Measurements from ENCODE around the gene LMTK3. TPM values are rescaled to one million over a fixed set of nuclear protein-coding genes. Genes with fewer than 3 reads are reported as not detected.

The LMTK3 gene
- total RNA-seq, 1 experiment from 2014 or later: 15.9 TPM

DNA sequence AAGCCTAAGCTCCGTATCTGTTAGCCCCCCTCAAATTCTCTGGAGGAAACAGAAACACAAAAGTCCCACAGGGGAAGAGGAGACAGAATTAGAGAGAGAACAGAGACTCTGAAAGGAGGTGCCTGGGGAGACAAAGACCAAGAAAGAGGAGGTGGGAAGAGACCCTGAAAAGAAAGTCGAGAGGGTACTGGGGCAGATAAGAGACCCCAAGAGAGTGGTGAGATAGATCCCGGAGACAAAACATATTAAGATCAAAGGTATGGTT, 66.8 kb downstream of the LMTK3 start:
- Mint-ChIP-seq H3K27ac (peak overlapping the region; percentile 99), H3K4me1 (peaks cover 18% of the 10 kb centered on the region), H3K36me3 (peaks cover 29% of the 10 kb centered on the region), H3K9me3 (no peaks in the 10 kb centered on the region), H3K4me3 (peak overlapping the region; percentile 93), H3K27me3 (ENCODE audit: low read depth) (peaks cover 19% of the 10 kb centered on the region)
- TF ChIP-seq ELF4 (CRISPR knock-in tag; IDR thresholded peaks at IDR 0.05; ENCODE audit: low read depth): no peak
- TF ChIP-seq OVOL2 (CRISPR knock-in tag; IDR thresholded peaks at IDR 0.05; ENCODE audit: borderline replicate concordance): no peak
- TF ChIP-seq, protein P1, sequence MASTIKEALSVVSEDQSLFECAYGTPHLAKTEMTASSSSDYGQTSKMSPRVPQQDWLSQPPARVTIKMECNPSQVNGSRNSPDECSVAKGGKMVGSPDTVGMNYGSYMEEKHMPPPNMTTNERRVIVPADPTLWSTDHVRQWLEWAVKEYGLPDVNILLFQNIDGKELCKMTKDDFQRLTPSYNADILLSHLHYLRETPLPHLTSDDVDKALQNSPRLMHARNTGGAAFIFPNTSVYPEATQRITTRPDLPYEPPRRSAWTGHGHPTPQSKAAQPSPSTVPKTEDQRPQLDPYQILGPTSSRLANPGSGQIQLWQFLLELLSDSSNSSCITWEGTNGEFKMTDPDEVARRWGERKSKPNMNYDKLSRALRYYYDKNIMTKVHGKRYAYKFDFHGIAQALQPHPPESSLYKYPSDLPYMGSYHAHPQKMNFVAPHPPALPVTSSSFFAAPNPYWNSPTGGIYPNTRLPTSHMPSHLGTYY (CRISPR knock-in tag; IDR thresholded peaks at IDR 0.05): no peak
- no peak for TF ChIP-seq PRRX2 (CRISPR knock-in tag; IDR thresholded peaks at IDR 0.05)
- TF ChIP-seq, protein P2, sequence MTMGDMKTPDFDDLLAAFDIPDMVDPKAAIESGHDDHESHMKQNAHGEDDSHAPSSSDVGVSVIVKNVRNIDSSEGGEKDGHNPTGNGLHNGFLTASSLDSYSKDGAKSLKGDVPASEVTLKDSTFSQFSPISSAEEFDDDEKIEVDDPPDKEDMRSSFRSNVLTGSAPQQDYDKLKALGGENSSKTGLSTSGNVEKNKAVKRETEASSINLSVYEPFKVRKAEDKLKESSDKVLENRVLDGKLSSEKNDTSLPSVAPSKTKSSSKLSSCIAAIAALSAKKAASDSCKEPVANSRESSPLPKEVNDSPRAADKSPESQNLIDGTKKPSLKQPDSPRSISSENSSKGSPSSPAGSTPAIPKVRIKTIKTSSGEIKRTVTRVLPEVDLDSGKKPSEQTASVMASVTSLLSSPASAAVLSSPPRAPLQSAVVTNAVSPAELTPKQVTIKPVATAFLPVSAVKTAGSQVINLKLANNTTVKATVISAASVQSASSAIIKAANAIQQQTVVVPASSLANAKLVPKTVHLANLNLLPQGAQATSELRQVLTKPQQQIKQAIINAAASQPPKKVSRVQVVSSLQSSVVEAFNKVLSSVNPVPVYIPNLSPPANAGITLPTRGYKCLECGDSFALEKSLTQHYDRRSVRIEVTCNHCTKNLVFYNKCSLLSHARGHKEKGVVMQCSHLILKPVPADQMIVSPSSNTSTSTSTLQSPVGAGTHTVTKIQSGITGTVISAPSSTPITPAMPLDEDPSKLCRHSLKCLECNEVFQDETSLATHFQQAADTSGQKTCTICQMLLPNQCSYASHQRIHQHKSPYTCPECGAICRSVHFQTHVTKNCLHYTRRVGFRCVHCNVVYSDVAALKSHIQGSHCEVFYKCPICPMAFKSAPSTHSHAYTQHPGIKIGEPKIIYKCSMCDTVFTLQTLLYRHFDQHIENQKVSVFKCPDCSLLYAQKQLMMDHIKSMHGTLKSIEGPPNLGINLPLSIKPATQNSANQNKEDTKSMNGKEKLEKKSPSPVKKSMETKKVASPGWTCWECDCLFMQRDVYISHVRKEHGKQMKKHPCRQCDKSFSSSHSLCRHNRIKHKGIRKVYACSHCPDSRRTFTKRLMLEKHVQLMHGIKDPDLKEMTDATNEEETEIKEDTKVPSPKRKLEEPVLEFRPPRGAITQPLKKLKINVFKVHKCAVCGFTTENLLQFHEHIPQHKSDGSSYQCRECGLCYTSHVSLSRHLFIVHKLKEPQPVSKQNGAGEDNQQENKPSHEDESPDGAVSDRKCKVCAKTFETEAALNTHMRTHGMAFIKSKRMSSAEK (CRISPR knock-in tag; IDR thresholded peaks at IDR 0.05; ENCODE audit: borderline replicate concordance): no peak
- TF ChIP-seq FOXK1 (CRISPR knock-in tag; IDR thresholded peaks at IDR 0.05): no peak
- TF ChIP-seq, protein P3, sequence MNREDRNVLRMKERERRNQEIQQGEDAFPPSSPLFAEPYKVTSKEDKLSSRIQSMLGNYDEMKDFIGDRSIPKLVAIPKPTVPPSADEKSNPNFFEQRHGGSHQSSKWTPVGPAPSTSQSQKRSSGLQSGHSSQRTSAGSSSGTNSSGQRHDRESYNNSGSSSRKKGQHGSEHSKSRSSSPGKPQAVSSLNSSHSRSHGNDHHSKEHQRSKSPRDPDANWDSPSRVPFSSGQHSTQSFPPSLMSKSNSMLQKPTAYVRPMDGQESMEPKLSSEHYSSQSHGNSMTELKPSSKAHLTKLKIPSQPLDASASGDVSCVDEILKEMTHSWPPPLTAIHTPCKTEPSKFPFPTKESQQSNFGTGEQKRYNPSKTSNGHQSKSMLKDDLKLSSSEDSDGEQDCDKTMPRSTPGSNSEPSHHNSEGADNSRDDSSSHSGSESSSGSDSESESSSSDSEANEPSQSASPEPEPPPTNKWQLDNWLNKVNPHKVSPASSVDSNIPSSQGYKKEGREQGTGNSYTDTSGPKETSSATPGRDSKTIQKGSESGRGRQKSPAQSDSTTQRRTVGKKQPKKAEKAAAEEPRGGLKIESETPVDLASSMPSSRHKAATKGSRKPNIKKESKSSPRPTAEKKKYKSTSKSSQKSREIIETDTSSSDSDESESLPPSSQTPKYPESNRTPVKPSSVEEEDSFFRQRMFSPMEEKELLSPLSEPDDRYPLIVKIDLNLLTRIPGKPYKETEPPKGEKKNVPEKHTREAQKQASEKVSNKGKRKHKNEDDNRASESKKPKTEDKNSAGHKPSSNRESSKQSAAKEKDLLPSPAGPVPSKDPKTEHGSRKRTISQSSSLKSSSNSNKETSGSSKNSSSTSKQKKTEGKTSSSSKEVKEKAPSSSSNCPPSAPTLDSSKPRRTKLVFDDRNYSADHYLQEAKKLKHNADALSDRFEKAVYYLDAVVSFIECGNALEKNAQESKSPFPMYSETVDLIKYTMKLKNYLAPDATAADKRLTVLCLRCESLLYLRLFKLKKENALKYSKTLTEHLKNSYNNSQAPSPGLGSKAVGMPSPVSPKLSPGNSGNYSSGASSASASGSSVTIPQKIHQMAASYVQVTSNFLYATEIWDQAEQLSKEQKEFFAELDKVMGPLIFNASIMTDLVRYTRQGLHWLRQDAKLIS (CRISPR knock-in tag; IDR thresholded peaks at IDR 0.05; ENCODE audit: borderline replicate concordance): no peak
- TF ChIP-seq, protein P4, sequence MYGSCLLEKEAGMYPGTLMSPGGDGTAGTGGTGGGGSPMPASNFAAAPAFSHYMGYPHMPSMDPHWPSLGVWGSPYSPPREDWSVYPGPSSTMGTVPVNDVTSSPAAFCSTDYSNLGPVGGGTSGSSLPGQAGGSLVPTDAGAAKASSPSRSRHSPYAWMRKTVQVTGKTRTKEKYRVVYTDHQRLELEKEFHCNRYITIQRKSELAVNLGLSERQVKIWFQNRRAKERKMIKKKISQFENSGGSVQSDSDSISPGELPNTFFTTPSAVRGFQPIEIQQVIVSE (CRISPR knock-in tag; IDR thresholded peaks at IDR 0.05; ENCODE audit: borderline replicate concordance): no peak
- TF ChIP-seq ZNF671 (CRISPR knock-in tag; IDR thresholded peaks at IDR 0.05): no peak
- no peak for TF ChIP-seq NFE2L1 (CRISPR knock-in tag; IDR thresholded peaks at IDR 0.05)
- TF ChIP-seq, protein P5, sequence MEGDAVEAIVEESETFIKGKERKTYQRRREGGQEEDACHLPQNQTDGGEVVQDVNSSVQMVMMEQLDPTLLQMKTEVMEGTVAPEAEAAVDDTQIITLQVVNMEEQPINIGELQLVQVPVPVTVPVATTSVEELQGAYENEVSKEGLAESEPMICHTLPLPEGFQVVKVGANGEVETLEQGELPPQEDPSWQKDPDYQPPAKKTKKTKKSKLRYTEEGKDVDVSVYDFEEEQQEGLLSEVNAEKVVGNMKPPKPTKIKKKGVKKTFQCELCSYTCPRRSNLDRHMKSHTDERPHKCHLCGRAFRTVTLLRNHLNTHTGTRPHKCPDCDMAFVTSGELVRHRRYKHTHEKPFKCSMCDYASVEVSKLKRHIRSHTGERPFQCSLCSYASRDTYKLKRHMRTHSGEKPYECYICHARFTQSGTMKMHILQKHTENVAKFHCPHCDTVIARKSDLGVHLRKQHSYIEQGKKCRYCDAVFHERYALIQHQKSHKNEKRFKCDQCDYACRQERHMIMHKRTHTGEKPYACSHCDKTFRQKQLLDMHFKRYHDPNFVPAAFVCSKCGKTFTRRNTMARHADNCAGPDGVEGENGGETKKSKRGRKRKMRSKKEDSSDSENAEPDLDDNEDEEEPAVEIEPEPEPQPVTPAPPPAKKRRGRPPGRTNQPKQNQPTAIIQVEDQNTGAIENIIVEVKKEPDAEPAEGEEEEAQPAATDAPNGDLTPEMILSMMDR (IDR thresholded peaks at IDR 0.05): no peak
- no peak for TF ChIP-seq GRHL2 (CRISPR knock-in tag; IDR thresholded peaks at IDR 0.05; ENCODE audit: insufficient replicate concordance, severe bottlenecking)
- no peak for TF ChIP-seq NFATC4 (CRISPR knock-in tag; IDR thresholded peaks at IDR 0.05)
- TF ChIP-seq, protein P6, sequence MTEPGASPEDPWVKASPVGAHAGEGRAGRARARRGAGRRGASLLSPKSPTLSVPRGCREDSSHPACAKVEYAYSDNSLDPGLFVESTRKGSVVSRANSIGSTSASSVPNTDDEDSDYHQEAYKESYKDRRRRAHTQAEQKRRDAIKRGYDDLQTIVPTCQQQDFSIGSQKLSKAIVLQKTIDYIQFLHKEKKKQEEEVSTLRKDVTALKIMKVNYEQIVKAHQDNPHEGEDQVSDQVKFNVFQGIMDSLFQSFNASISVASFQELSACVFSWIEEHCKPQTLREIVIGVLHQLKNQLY (CRISPR knock-in tag; IDR thresholded peaks at IDR 0.05): no peak
- TF ChIP-seq, protein P7, sequence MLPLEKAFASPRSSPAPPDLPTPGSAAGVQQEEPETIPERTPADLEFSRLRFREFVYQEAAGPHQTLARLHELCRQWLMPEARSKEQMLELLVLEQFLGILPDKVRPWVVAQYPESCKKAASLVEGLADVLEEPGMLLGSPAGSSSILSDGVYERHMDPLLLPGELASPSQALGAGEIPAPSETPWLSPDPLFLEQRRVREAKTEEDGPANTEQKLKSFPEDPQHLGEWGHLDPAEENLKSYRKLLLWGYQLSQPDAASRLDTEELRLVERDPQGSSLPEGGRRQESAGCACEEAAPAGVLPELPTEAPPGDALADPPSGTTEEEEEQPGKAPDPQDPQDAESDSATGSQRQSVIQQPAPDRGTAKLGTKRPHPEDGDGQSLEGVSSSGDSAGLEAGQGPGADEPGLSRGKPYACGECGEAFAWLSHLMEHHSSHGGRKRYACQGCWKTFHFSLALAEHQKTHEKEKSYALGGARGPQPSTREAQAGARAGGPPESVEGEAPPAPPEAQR (CRISPR knock-in tag; IDR thresholded peaks at IDR 0.05): no peak
- TF ChIP-seq CBFB (CRISPR knock-in tag; IDR thresholded peaks at IDR 0.05; ENCODE audit: low read depth): no peak
- TF ChIP-seq GABPB1 (CRISPR knock-in tag; IDR thresholded peaks at IDR 0.05): no peak
- TF ChIP-seq, protein P8, sequence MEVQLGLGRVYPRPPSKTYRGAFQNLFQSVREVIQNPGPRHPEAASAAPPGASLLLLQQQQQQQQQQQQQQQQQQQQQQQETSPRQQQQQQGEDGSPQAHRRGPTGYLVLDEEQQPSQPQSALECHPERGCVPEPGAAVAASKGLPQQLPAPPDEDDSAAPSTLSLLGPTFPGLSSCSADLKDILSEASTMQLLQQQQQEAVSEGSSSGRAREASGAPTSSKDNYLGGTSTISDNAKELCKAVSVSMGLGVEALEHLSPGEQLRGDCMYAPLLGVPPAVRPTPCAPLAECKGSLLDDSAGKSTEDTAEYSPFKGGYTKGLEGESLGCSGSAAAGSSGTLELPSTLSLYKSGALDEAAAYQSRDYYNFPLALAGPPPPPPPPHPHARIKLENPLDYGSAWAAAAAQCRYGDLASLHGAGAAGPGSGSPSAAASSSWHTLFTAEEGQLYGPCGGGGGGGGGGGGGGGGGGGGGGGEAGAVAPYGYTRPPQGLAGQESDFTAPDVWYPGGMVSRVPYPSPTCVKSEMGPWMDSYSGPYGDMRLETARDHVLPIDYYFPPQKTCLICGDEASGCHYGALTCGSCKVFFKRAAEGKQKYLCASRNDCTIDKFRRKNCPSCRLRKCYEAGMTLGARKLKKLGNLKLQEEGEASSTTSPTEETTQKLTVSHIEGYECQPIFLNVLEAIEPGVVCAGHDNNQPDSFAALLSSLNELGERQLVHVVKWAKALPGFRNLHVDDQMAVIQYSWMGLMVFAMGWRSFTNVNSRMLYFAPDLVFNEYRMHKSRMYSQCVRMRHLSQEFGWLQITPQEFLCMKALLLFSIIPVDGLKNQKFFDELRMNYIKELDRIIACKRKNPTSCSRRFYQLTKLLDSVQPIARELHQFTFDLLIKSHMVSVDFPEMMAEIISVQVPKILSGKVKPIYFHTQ (CRISPR knock-in tag; IDR thresholded peaks at IDR 0.05): no peak
- TF ChIP-seq, protein P9, sequence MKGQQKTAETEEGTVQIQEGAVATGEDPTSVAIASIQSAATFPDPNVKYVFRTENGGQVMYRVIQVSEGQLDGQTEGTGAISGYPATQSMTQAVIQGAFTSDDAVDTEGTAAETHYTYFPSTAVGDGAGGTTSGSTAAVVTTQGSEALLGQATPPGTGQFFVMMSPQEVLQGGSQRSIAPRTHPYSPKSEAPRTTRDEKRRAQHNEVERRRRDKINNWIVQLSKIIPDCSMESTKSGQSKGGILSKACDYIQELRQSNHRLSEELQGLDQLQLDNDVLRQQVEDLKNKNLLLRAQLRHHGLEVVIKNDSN (CRISPR knock-in tag; IDR thresholded peaks at IDR 0.05): no peak
- POLR2A ChIA-PET: interaction anchor here (0.6 to 1.0 kb wide), 2 partner anchors 44 to 54 kb away, joined by 3 read pairs; partner anchors contain the start of gene KDELR1
- ATAC-seq (no peak), DNase-seq (ENCODE audit: low spot score) (no peak)
- CTCF ChIA-PET: interaction anchor here (0.7 to 4.3 kb wide), 21 partner anchors 11 to 139 kb away, joined by 3 to 41 read pairs (median 5); partner anchors contain the start of genes GRIN2D, KDELR1, SYNGR4 and TMEM143

All from WTC11 (cell line).